Transverse colon (tissue), 4 donors: ENCODE data around the gene MMP1. TPM values are rescaled to one million over a fixed set of nuclear protein-coding genes. Genes with fewer than 3 reads are reported as not detected.
A peak's percentile ranks its signal among the peaks of the same experiment; 100 is the strongest.

Experiments used
- DNase-seq: peaks from one replicate; pipeline ENCODE4 v3.0.0-alpha.2; 2019
- H3K27ac ChIP-seq, 4 donors: fragments of 200-600 bp; sonication (generic); 2 replicates each; pipeline ENCODE4 v1.5.1; 2016 to 2018; ENCODE audit warnings: inconsistent platforms in 4 of 4
- H3K27me3 ChIP-seq: fragments of 200-600 bp; sonication (generic); 2 replicates; pipeline ENCODE4 v1.5.1; 2017; ENCODE audit warnings: inconsistent platforms
- H3K36me3 ChIP-seq, 4 donors: fragments of 200-600 bp; sonication (generic); 2 replicates each; pipeline ENCODE4 v1.5.1; 2017 to 2019; ENCODE audit warnings: inconsistent platforms in 4 of 4
- H3K4me1 ChIP-seq, 4 donors: fragments of 200-600 bp; sonication (generic); 2 replicates each; pipeline ENCODE4 v1.5.1; 2017 to 2020; ENCODE audit warnings: inconsistent platforms in 4 of 4
- H3K4me3 ChIP-seq, 4 donors: fragments of 200-600 bp; sonication (generic); 1 replicate in 1 of 4; 2 replicates in 3 of 4; pipeline versions ENCODE4 v1.5.1 to v1.6.1; 2017 to 2019; ENCODE audit warnings: inconsistent platforms in 4 of 4
- H3K9me3 ChIP-seq, 2 donors: fragments of 200-600 bp; sonication (generic); 2 replicates each; pipeline ENCODE4 v1.5.1; 2017 to 2019; ENCODE audit warnings: inconsistent platforms in 2 of 2
- EP300 ChIP-seq: sonication (generic); formaldehyde crosslinking; IDR thresholded peaks from one replicate; pipeline ENCODE4 v1.6.1; 2017; ENCODE audit warnings: antibody characterized with exemption, low read depth
- POLR2A ChIP-seq: fragments of 450-650 bp; IDR thresholded peaks from one replicate; pipeline ENCODE4 v1.6.1; 2016; ENCODE audit warnings: antibody characterized with exemption, mild to moderate bottlenecking, moderate library complexity
- POLR2AphosphoS5 ChIP-seq, 3 donors: sonication (generic); formaldehyde crosslinking; IDR thresholded peaks; one replicate each; pipeline ENCODE4 v1.6.1; 2016; ENCODE audit warnings: antibody characterized with exemption in 3 of 3
- WGBS, 2 donors: methylation state at CpG; one replicate each; pipeline ENCODE4 v1.1.5; 2018; ENCODE audit warnings: low coverage in 1 of 2; 5-methylcytosine and 5-hydroxymethylcytosine counted together
- in situ Hi-C, 4 donors: fragments of 200-750 bp; cut with MboI; loops; one replicate each; pipeline versions ENCODE4 v1.15.0 to v1.15.1; 2017; ENCODE audit warnings: low sequenced_read_pairs in 3 of 4, low pct_ligation_motif_present in 1 of 4, low pct_unique_long_range_greater_than_20kb in 1 of 4
- intact Hi-C: fragments of 100-400 bp; cut with DNase I; formaldehyde crosslinking; loops from one replicate; pipeline ENCODE4 v1.15.1; 2023; ENCODE audit warnings: low total_unique reads
- total RNA-seq, 4 donors: library from RNA; depleted of rRNA; stranded (reverse); fragments of >200 nt; gene quantifications; one replicate each; pipeline ENCODE4 v1.1.0, GENCODE V29; 2016
- TF ChIP-seq, protein P1 (sequence below), 5 experiments: fragments of 200-600 bp in 3 of 5; fragments of 450-650 bp in 2 of 5; sonication (generic) in 3 of 5; IDR thresholded peaks; 1 replicate in 2 of 5; 2 replicates in 3 of 5; pipeline ENCODE4 v1.5.1; 2016 to 2017; ENCODE audit warnings: antibody characterized with exemption in 5 of 5, inconsistent platforms in 3 of 5, mild to moderate bottlenecking in 2 of 5, moderate library complexity in 1 of 5

The MMP1 gene
- total RNA-seq, 4 donors from 2014 or later: 0.48 TPM; not detected in 3

DNA sequence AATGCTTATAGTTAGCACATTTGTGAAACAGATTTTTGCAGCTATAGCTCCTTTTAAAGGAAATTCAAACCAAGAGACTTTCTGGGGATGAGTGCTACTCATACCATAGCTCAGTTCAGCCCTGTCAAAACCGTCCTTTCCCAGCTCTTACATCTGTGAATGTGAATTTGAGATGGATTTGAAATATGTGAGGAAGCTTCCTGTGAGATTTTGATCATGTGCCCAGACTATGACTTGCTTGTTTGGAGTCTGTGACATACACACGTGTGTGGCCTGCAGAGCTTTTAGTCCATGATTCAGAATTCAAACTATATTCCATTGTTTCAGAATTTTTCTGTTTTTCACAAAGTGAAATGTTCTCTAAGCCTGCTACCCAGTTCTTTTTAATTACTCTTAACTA lies 4.4 kb upstream of the MMP1 start:
- DNase-seq: no peak
- in situ Hi-C loops (no loop called here), intact Hi-C loops (no loop called here)
- Histone ChIP-seq H3K27ac (no peak overlapping the region), H3K4me3 (no peak overlapping the region), H3K9me3 (no peaks in the 10 kb centered on the region), H3K27me3 (no peaks in the 10 kb centered on the region), H3K4me1 (no peaks in the 10 kb centered on the region), H3K36me3 (no peaks in the 10 kb centered on the region)
- no peak for TF ChIP-seq POLR2A
- TF ChIP-seq EP300: no peak
- no peak for TF ChIP-seq POLR2AphosphoS5 (IDR thresholded peaks at IDR 0.05)
- TF ChIP-seq, protein P1, sequence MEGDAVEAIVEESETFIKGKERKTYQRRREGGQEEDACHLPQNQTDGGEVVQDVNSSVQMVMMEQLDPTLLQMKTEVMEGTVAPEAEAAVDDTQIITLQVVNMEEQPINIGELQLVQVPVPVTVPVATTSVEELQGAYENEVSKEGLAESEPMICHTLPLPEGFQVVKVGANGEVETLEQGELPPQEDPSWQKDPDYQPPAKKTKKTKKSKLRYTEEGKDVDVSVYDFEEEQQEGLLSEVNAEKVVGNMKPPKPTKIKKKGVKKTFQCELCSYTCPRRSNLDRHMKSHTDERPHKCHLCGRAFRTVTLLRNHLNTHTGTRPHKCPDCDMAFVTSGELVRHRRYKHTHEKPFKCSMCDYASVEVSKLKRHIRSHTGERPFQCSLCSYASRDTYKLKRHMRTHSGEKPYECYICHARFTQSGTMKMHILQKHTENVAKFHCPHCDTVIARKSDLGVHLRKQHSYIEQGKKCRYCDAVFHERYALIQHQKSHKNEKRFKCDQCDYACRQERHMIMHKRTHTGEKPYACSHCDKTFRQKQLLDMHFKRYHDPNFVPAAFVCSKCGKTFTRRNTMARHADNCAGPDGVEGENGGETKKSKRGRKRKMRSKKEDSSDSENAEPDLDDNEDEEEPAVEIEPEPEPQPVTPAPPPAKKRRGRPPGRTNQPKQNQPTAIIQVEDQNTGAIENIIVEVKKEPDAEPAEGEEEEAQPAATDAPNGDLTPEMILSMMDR (IDR thresholded peaks at IDR 0.05): no peak
- WGBS, 2 donors: 43 to 61% methylated on average over 2 of the region's 2 CpGs

DNA sequence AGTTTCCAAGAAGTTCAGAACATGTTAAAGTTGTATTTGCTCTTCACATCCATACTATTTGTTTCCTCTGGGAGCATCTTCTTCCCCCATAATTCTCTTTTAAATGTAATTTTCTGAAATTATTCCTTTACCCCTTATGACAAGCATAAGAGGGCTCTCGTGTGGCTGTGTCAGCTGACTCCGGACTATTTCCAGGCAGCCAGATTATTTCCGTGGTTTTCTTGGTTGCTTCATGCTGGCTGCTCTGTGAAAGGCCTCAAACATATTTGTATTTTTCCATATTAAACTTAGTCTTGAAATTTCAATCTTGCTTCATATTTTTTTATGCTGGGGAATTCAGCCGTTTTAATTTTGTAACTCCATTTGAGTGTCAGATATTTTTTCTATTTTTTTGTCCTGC lies 2.8 kb upstream of the MMP1 start:
- 66 to 82% methylated on average over 4 of the region's 4 CpGs for WGBS, 2 donors
- in situ Hi-C loops (no loop called here), intact Hi-C loops (no loop called here)

GRCh38 chr11:102799681-102800340 lies 1.9 kb upstream of the MMP1 start:
- H3K27ac ChIP-seq: peak overlapping the region in 2 of 4 donors; percentile 1 to 11

More for the DNA sequence above, 2.8 kb upstream of the MMP1 start:
- no peak for TF ChIP-seq POLR2AphosphoS5 (IDR thresholded peaks at IDR 0.05)
- TF ChIP-seq, protein P1 (IDR thresholded peaks at IDR 0.05): no peak
- TF ChIP-seq POLR2A: no peak
- no peak for TF ChIP-seq EP300
- no peaks in the 10 kb centered on the region for H3K27me3 ChIP-seq
- no peaks in the 10 kb centered on the region for H3K36me3 ChIP-seq
- H3K9me3 ChIP-seq: no peaks in the 10 kb centered on the region
- H3K4me3 ChIP-seq: no peak overlapping the region
- peak overlapping the region in 1 of 4 donors; percentile 0 for H3K27ac ChIP-seq
- H3K4me1 ChIP-seq: no peaks in the 10 kb centered on the region
- DNase-seq: no peak

DNA sequence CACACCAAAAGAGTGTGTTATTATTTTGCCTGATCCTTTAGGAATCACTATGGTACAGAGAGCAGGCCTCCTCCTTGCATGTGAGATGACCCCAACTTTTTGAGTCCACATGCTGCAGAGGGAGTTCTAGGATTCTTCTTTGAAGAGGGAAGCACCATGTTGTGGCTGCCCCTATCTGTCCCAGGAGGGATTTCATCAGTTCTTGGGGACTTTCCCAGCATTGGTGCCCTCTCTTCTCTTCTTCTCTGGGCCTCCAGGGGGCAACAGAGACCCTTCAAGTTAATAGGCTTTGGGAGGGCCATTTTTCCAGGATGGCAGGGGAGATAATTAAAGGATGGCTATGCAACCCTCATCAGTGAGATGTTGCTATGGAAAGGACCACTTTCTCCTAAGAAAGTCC lies 3.6 kb downstream of the MMP1 start:
- in situ Hi-C loops: no loop called here
- Histone ChIP-seq H3K27me3 (no peaks in the 10 kb centered on the region), H3K9me3 (no peaks in the 10 kb centered on the region), H3K36me3 (no peaks in the 10 kb centered on the region), H3K4me3 (no peak overlapping the region), H3K27ac (peak overlapping the region in 1 of 4 donors; percentile 20), H3K4me1 (peaks cover 0 to 11% (median 8%) of the 10 kb centered on the region in 4 donors)
- no peak for TF ChIP-seq POLR2A
- TF ChIP-seq POLR2AphosphoS5 (IDR thresholded peaks at IDR 0.05): no peak
- no peak for TF ChIP-seq EP300
- TF ChIP-seq, protein P1 (IDR thresholded peaks at IDR 0.05): no peak
- intact Hi-C loops: no loop called here
- DNase-seq: no peak

More at GRCh38 chr11:102799681-102800340, 1.9 kb upstream of the MMP1 start:
- Histone ChIP-seq H3K27me3 (no peaks in the 10 kb centered on the region), H3K4me1 (no peaks in the 10 kb centered on the region), H3K36me3 (no peaks in the 10 kb centered on the region), H3K9me3 (no peaks in the 10 kb centered on the region), H3K4me3 (no peak overlapping the region)
- intact Hi-C loops (no loop called here), in situ Hi-C loops (no loop called here)
- 64 to 72% methylated on average over 6 of the region's 6 CpGs for WGBS, 2 donors
- DNase-seq: no peak
- TF ChIP-seq POLR2AphosphoS5 (IDR thresholded peaks at IDR 0.05) (no peak), POLR2A (no peak), EP300 (no peak)
- TF ChIP-seq, protein P1 (IDR thresholded peaks at IDR 0.05): no peak
